Anterior cingulate cortex (tissue), 58 donors: ENCODE results near the gene FAM117B.
"Not testable (repeated sequence)": the region's sequence is repeated elsewhere in the genome, so short reads cannot be mapped to it uniquely, and the experiment has no call there.

ENCODE experiments used
- DNase-seq, 58 donors: peaks; one replicate each; lab custom pipeline; 2025; lab: John Stamatoyannopoulos, UW

FAM117B gene

DNA sequence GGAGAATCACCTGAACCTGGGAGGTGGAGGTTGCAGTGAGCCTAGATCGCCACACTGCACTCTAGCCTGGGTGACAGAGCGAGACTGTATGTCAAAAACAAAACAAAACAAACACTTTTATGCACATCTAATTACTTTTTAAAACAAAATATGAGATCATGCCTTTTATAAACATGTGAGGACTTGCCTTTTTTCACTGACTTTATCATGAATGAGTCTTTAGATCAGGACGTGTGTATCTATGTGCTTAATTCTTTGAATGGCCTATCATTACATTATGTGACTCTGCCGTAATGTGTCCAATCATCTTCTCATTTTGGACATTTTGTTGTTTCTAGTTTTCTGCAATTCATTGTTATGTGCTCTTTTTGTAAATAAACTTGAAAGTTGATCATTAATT, 58.7 kb downstream of the FAM117B start:
- no peak for DNase-seq

DNA sequence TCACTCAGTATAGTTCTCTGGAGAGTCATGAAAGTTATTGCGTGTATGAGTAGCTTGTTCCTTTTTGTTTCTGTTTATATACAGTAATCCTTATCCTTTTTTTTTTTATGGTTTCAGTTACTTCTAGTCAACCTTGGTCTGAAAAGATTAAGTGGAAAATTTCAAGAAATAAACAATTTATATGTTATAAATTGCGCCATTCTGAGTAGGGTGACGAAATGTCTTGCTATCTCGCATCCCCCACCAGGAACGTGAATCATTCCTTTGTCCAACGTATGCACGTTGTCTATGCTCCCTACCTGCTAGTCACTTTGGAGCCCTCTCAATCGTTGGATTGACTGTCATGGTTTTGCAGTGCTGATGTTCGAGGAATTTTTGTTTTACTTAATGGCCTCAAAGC, 60.4 kb downstream of the FAM117B start:
- DNase-seq, result no peak

DNA sequence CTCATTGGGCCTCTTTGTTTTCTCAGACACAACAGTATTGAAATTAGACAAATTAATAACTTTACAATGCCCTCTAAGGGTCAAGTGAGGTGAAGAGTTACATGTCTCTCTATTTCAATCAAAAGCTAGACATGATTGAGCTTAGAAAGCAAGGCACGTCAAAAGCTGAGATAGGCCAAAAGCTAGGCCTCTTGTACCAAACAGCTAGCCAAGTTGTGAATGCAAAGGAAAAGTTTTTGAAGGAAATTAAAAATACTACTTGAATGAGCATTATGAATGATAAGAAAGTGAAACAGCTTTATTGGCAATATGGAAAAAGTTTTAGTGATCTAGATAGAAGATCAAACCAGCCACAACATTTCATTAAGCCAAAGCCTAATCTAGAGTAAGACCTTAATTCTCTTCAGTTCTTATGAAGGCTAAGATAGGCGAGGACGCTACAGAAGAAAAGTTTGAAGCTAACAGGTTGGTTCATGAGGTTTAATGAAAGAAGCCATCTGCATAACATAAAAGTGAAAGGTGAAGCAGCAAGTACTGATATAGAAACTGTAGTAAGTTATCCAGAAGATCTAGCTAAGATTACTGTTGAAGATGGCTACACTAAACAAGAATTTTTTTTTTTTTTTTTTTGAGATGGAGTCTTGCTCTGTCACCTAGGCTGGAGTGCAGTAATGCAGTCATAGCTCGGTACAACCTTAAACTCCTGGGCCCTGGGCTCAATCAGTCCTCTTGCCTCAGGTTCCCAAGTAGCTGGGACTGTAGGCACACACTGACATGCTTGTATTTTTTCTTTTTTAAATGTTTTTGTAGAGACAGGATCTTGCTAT, 65.5 kb downstream of the FAM117B start:
- DNase-seq, result no peak

GRCh38 chr2:202703091-202703490, 68.3 kb downstream of the FAM117B start:
- DNase-seq, result no peak

GRCh38 chr2:202704248-202704647, 69.5 kb downstream of the FAM117B start:
- DNase-seq, result no peak

- DNase-seq, result no peak
These were observed 70.8 kb downstream of the FAM117B start for GRCh38 chr2:202705446-202706020.

- DNase-seq, result not testable (repeated sequence)
These were observed 80.5 kb downstream of the FAM117B start for GRCh38 chr2:202714971-202715935.

DNA sequence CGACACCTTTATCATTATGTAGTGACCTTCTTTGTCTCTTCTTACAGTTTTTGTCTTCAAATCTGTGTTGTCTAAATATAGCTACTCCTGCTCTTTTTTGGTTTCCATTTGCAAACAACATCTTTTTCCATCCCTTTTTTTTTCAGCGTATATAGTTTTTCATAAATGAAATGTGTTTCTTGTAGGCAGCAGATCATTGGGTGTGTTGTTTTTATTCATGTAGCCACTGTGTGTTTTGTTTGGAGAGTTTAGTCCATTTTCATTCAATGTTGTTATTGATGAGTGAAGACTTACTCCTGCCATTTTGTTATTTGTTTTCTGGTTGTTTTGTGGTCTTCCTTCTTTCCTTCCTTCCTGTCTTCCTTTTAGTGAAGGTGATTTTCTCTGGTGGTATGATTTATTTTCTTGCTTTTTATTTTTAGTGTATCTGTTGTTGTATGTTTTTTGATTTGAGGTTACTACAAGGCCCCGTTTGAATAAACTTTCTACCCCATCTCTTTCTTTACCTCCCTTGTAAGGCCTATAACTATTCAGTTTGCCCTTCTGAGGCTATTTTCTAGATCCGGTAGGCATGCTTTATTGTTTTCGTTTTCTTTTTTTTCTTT, 81.4 kb downstream of the FAM117B start:
- no peak for DNase-seq

- DNase-seq, result no peak
These were observed 82.3 kb downstream of the FAM117B start for GRCh38 chr2:202716953-202717597.

GRCh38 chr2:202717598-202718310, 83.0 kb downstream of the FAM117B start:
- no peak for DNase-seq

- DNase-seq, result no peak
These were observed 83.8 kb downstream of the FAM117B start for GRCh38 chr2:202718614-202719013.

GRCh38 chr2:202720226-202720625, 85.5 kb downstream of the FAM117B start:
- DNase-seq, result no peak

DNA sequence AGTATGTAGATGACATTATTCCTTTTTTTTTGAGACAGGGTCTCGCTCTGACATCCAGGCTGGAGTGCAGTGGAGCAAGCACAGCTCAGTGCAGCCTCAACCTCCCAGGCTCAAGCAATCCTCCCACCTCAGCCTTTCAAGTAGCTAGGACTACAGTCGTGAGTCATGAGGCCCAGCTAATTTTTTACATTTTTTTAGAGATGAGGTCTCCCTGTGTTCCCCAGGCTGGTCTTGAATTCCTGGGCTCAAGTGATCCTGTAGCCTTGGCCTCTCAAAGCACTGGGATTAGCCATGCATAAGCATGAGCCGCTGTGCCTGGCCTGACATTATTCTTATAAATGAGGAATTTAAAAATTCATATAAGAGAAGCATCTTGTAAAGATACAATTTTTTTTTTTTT, 86.9 kb downstream of the FAM117B start:
- no peak for DNase-seq

- DNase-seq, result no peak
These were observed 89.0 kb downstream of the FAM117B start for GRCh38 chr2:202723746-202724145.

DNA sequence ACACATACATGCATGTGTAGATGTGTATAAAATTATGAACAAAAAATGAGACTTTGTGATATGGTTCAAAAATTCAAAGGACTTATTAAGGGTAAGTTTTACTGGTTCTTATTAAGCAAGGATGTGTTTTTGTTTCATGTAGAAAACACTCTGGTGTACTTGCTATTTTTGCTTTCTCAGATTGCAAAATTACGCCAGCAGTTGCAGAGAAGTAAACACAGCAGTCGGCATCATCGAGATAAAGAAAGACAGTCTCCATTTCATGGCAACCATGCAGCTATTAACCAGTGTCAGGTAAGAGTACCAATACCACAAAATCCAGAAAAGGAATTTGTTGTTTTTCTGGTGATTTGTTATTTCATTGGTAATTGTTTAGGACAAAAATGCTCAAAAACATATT, 91.3 kb downstream of the FAM117B start:
- no peak for DNase-seq

GRCh38 chr2:202736826-202737225, 102.1 kb downstream of the FAM117B start:
- no peak for DNase-seq

- DNase-seq, result no peak
These were observed 108.8 kb downstream of the FAM117B start for GRCh38 chr2:202743613-202744012.

GRCh38 chr2:202749477-202749876, 114.7 kb downstream of the FAM117B start:
- no peak for DNase-seq

- no peak for DNase-seq
These were observed 116.1 kb downstream of the FAM117B start for GRCh38 chr2:202750763-202751427.
